Hepatocyte (in vitro differentiated cells): Measurements from ENCODE around the gene OSBPL2.

Source experiments
- CTCF ChIP-seq: fragments of 200-600 bp; sonication (generic); IDR thresholded peaks from 2 replicates; pipeline ENCODE4 v1.5.1; 2016; ENCODE audit warnings: antibody characterized with exemption, mild to moderate bottlenecking; ENCODE audit not compliant: poor library complexity
- EZH2 ChIP-seq: fragments of 200-600 bp; sonication (generic); IDR thresholded peaks from 2 replicates; pipeline ENCODE4 v1.6.1; 2016; ENCODE audit warnings: antibody characterized with exemption, mild to moderate bottlenecking, borderline replicate concordance

DNA sequence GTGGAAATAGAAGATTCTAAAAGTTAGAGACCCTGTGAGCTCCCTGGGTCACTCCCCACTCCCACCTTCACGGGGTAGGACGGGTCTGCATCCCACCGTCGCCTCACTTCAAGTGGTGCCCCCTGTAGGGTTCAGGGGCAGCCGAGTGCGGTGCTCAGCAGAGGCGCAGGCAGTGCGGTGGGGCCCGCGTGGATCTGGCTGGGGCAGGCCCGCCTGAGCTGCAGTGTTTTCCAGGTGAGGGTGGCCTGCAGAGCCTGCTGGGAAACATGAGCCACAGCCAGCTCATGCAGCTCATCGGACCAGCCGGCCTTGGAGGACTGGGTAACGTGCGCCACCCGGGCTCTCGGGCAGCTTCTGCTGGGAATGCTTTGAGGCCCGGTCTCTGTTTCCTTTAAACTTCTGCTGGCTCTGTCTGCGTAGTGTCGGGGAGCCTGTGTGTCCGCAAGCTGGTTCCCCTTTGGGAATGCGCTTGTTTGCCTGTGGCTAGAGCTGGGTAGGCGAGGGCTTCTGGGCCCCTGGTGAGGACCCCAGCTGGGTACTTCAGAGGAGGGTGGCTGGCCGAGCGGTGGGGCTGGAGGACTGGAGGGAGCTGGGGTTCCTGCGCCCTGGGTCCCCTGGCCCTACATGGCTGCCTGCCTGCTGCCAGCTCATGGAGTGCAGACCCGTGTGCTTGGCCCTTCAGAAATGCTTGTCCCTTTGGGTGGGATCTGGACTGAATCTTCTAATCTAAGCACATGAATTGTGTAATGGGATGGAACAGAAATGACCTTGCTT is 68.3 kb downstream of the OSBPL2 start:
- TF ChIP-seq CTCF = no peak
- no peak for TF ChIP-seq EZH2
